GM20000 (cell line): ENCODE data around the gene ERG.

ENCODE experiments used
- DNase-seq: peaks from one replicate; pipeline ENCODE4 v3.0.0; 2012; ENCODE audit warnings: low spot score
- CTCF ChIP-seq: IDR thresholded peaks from 2 replicates; pipeline ENCODE4 v1.5.1; 2012; ENCODE audit warnings: mild to moderate bottlenecking, control low read depth; ENCODE audit errors: extremely low read depth, missing control alignments

ERG gene

DNA sequence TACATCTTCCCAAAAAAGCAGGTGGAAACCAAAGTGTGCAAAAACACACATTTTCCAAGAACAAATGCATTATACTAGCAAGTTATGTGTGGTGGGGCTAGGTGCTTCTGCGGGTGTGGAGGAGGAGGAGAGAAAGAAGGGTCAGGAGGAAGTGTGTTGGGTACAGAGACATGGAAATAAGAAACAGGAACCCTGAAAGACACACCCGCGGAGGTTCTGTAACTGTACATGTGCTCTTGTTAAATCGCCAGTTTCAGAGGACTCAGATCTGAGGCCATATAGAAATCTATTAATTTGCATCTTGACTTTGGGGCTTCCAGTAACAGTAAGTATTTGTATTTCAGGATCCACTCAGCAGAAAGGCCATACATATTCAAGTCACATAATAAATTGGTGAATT, 30.9 kb downstream of the ERG start:
- no peak for TF ChIP-seq CTCF
- no peak for DNase-seq

DNA sequence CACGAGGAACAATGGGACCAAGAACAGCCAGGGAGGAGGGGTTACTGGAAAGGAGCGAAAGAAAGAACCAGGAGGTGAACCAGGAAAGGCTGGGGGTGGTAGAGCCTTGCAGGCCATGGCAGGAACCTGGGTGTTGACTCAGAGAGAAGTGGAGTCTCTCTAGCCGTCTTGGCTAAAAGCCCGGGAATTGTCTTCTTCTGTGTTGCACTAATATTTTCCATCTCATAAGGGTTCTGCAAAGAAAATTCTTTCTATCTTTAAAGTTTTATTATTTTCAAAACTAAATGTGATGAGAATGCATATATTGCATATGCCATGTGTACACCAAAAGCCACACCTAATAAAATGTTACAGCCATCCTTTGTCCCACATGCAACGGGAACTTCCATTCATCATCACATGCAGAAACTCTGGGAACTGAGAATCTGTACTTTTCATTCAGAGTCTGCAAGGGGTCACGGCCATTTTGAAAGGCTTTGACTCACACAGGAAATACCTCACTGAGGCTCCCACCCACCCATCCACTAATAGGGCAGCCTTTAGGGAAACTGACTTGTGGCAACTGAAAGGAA, 38.0 kb downstream of the ERG start:
- TF ChIP-seq CTCF: no peak
- DNase-seq: no peak

- DNase-seq: no peak
- TF ChIP-seq CTCF: no peak
These were observed 38.8 kb downstream of the ERG start for GRCh38 chr21:38459490-38459889.

GRCh38 chr21:38455403-38455802, 42.9 kb downstream of the ERG start:
- no peak for TF ChIP-seq CTCF
- DNase-seq: no peak

DNA sequence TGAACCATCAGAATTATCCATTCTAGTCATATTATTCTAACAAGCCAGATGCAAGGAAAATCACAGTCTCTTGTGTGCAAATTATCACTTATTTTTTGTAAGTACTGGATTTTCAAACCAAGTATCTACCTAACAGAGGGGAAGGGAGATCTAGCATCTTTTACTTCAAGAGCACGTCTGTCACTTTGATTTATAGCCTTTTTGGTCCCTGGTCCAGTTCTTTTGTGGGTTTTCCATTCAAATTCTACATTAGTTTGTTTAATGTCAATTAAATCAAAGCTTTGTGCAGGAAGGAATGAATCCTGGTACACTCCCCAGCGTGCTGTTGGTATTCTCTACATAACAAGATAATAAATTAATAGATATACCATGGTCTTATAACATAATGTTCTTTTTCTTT, 43.6 kb downstream of the ERG start:
- no peak for DNase-seq
- TF ChIP-seq CTCF: no peak

- no peak for TF ChIP-seq CTCF
- DNase-seq: no peak
These were observed 44.1 kb downstream of the ERG start for GRCh38 chr21:38454161-38454560.

- no peak for TF ChIP-seq CTCF
- no peak for DNase-seq
These were observed 49.4 kb downstream of the ERG start for GRCh38 chr21:38448671-38449385.
